Measurements from ENCODE around the gene LRRC56. TPM values are rescaled to one million over a fixed set of nuclear protein-coding genes. Genes with fewer than 3 reads are reported as not detected.

The LRRC56 gene
- total RNA-seq, 1 donor: 0.43 TPM

DNA sequence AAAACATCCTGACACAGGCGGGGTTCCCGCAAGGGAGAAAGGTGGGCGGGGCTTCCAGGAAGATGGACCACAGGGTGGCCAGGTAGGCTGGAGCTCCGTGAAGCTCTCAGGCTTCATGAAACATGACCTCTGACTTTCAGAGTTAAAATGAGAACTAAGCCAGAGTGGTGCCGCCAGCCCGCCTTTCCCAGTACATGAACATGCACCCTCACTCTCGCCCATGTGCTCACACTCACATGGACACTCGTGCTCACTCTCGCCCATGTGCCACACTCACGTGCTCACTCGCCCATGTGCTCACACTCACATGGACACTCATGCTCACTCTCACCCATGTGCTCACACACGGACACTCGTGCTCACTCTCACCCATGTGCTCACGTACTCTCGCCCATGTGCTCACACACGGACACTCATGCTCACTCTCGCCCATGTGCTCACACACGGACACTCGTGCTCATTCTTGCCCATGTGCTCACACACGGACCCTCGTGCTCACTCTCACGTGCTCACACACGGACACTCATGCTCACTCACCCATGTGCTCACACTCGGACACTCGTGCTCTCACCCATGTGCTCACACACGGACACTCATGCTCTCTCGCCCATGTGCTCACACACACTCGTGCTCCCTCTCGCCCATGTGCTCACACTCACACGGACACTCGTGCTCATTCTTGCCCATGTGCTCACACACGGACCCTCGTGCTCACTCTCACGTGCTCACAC, 40.3 kb upstream of the LRRC56 start:
- TF ChIP-seq, protein P1, sequence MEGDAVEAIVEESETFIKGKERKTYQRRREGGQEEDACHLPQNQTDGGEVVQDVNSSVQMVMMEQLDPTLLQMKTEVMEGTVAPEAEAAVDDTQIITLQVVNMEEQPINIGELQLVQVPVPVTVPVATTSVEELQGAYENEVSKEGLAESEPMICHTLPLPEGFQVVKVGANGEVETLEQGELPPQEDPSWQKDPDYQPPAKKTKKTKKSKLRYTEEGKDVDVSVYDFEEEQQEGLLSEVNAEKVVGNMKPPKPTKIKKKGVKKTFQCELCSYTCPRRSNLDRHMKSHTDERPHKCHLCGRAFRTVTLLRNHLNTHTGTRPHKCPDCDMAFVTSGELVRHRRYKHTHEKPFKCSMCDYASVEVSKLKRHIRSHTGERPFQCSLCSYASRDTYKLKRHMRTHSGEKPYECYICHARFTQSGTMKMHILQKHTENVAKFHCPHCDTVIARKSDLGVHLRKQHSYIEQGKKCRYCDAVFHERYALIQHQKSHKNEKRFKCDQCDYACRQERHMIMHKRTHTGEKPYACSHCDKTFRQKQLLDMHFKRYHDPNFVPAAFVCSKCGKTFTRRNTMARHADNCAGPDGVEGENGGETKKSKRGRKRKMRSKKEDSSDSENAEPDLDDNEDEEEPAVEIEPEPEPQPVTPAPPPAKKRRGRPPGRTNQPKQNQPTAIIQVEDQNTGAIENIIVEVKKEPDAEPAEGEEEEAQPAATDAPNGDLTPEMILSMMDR (IDR thresholded peaks at IDR 0.05; ENCODE audit: insufficient read depth, low read depth, low read length): no peak
- no peak for DNase-seq (ENCODE audit: low read depth)
- no peak overlapping the region for H3K4me3 ChIP-seq (ENCODE audit: low read depth, low read length)

DNA sequence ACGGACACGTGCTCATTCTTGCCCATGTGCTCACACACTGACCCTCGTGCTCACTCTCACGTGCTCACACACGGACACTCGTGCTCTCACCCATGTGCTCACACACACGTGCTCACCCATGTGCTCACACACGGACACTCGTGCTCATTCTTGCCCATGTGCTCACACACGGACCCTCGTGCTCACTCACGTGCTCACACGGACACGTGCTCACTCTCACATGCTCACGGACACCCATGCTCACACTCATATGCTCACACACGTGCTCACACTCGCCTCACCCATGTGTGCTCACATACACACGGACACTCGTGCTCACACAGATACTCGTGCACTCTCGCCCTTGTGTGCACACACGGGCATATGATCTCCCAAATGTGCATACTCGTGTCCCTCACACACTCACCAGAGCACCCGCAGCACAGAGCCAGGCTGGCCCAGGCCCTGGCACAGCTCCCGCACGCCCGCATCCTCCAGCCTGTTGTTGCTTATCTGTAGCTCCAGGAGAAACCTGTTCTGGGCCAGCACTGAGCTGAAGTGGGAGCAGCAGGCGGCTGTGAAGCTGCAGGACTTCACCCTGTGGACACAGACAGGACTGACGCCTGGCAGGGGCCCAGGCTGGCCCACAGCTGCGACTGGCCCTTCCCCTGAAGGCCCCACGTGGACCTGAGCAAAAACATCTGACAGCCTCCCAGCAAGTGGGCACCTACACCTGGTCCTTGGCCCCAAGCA, 39.6 kb upstream of the LRRC56 start:
- no peak overlapping the region for H3K4me3 ChIP-seq (ENCODE audit: low read depth, low read length)
- DNase-seq (ENCODE audit: low read depth): no peak
- TF ChIP-seq, protein P1 (IDR thresholded peaks at IDR 0.05; ENCODE audit: insufficient read depth, low read depth, low read length): no peak

DNA sequence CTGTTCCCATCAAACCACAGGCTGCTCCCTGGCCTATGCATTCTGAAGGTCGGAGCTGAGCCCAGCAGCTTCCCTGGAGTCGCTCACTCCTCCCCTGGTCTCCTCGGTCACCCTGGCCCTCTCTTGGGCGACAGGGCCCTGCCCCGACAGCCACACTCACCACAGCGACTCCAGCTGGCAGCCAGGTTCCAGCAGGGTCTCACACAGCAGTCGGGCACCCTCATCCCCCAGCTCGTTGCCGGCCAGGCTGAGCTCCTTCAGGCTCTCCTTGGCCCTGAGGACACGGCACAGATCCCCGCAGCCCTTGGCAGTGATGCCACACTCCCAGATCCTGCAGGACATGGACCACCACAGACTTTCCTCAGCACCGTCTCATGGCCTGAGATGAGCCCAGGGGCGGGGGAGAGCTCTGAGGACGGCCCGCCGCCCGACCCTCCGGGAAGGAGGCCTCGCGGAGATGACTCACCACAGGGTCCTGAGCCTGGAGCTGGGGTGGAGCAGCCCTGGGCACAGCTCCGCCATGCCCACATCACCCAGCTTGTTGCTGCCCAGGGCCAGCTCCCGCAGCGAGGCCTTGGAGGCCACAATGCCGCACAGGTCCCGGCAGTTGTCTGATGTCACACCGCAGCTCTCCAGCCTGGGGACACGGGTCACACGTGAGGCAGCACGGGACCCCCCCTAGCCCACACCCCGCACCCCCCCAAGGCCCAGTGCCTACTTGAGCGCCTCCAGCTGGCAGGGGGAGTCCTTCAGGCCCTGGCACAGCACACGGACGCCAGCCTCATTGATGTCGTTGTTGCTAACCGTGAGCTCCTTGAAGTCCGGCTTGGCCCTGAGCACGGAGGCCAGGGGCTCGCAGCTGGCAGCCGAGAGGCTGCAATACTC, 38.8 kb upstream of the LRRC56 start:
- no peak overlapping the region for H3K4me3 ChIP-seq (ENCODE audit: low read depth, low read length)
- TF ChIP-seq, protein P1 (IDR thresholded peaks at IDR 0.05; ENCODE audit: insufficient read depth, low read depth, low read length): no peak
- no peak for DNase-seq (ENCODE audit: low read depth)

DNA sequence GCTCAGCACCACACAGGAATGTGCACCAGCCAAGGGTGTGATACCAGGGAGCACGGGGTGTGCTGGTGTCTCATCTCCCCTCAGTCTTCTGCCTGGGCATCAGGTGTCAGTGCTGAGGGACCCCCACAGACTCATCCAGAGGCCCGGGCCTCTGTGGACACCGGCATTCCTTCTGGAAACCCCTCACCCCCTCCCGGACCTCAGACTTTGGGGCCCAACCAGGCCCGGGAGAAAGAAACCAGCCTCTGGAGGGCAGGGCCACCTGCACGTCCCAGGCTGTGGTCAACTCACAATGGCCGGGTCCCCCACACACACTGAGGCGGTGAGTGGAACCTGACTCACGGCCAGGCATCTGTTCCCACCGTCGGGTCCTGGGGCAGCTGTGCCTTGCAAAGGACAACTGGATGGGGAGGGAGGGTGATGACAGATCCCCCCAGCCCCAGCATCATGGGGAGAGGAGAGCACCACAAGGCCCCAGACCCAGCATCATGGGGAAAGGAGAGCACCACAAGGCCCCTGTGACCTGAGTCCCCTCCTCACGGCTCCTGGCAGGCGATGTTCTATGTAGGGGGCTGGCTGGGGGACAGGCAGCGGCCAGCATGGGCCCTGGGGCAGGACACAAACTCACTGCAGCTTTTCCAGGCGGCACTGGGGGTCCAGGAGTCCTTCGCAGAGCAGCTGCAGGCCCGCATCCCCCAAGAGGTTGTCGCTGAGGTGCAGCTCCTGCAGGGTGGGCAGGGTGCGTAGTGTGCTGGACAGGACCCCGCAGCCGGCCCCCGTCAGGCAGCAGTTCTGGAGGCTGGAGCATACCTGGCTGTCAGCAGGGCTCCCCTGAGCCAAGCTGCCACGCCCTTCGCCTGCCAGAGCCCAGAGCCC, 37.9 kb upstream of the LRRC56 start:
- TF ChIP-seq, protein P1 (IDR thresholded peaks at IDR 0.05; ENCODE audit: insufficient read depth, low read depth, low read length): no peak
- no peak overlapping the region for H3K4me3 ChIP-seq (ENCODE audit: low read depth, low read length)
- DNase-seq (ENCODE audit: low read depth): no peak

DNA sequence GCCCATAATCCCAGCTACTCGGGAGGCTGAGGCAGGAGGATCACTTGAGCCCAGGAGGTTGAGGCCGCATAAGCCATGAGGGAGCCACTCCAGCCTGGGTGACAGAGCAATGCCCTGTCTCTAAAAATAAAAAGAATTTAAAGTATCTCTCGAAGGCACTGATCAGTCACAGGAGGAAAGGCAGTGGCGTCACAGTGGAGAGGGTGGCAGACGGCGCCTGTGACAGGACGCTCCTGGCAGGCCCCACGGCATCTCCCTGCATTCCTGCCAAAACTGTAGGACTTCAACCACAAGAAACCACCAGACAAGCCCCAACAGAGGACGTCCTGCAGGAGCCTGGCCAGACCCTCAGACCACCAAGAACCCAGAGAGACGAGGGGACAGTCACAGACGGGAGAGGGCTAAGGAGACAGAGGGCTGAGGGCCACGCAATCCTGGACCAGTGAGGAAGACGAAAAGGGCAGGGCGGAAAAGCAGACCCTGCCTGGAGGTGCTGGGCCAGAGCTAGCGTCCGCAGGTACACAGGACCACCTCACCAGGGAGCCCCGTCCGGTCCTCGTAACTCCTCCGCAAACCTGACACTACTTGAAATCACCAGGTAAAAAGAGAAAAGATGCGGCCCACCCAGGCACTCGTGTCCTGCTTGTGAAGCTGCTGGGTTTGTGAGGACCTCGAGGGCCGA, 36.2 kb upstream of the LRRC56 start:
- no peak overlapping the region for H3K4me3 ChIP-seq (ENCODE audit: low read depth, low read length)
- no peak for DNase-seq (ENCODE audit: low read depth)
- TF ChIP-seq, protein P1 (IDR thresholded peaks at IDR 0.05; ENCODE audit: insufficient read depth, low read depth, low read length): no peak

All from fibroblast of villous mesenchyme (primary cell).